Transverse colon (tissue), 4 donors: Measurements from ENCODE around the gene CCNG1. TPM values are rescaled to one million over a fixed set of nuclear protein-coding genes. Genes with fewer than 3 reads are reported as not detected.
A peak's percentile ranks its signal among the peaks of the same experiment; 100 is the strongest.

Experiments used
- DNase-seq: peaks from one replicate; pipeline ENCODE4 v3.0.0-alpha.2; 2019
- H3K27ac ChIP-seq, 4 donors: fragments of 200-600 bp; sonication (generic); 2 replicates each; pipeline ENCODE4 v1.5.1; 2016 to 2018; ENCODE audit warnings: inconsistent platforms in 4 of 4
- H3K27me3 ChIP-seq: fragments of 200-600 bp; sonication (generic); 2 replicates; pipeline ENCODE4 v1.5.1; 2017; ENCODE audit warnings: inconsistent platforms
- H3K36me3 ChIP-seq, 4 donors: fragments of 200-600 bp; sonication (generic); 2 replicates each; pipeline ENCODE4 v1.5.1; 2017 to 2019; ENCODE audit warnings: inconsistent platforms in 4 of 4
- H3K4me1 ChIP-seq, 4 donors: fragments of 200-600 bp; sonication (generic); 2 replicates each; pipeline ENCODE4 v1.5.1; 2017 to 2020; ENCODE audit warnings: inconsistent platforms in 4 of 4
- H3K4me3 ChIP-seq, 4 donors: fragments of 200-600 bp; sonication (generic); 1 replicate in 1 of 4; 2 replicates in 3 of 4; pipeline versions ENCODE4 v1.5.1 to v1.6.1; 2017 to 2019; ENCODE audit warnings: inconsistent platforms in 4 of 4
- H3K9me3 ChIP-seq, 2 donors: fragments of 200-600 bp; sonication (generic); 2 replicates each; pipeline ENCODE4 v1.5.1; 2017 to 2019; ENCODE audit warnings: inconsistent platforms in 2 of 2
- EP300 ChIP-seq: sonication (generic); formaldehyde crosslinking; IDR thresholded peaks from one replicate; pipeline ENCODE4 v1.6.1; 2017; ENCODE audit warnings: antibody characterized with exemption, low read depth
- POLR2A ChIP-seq: fragments of 450-650 bp; IDR thresholded peaks from one replicate; pipeline ENCODE4 v1.6.1; 2016; ENCODE audit warnings: antibody characterized with exemption, mild to moderate bottlenecking, moderate library complexity
- POLR2AphosphoS5 ChIP-seq, 3 donors: sonication (generic); formaldehyde crosslinking; IDR thresholded peaks; one replicate each; pipeline ENCODE4 v1.6.1; 2016; ENCODE audit warnings: antibody characterized with exemption in 3 of 3
- WGBS, 2 donors: methylation state at CpG; one replicate each; pipeline ENCODE4 v1.1.5; 2018; ENCODE audit warnings: low coverage in 1 of 2; 5-methylcytosine and 5-hydroxymethylcytosine counted together
- in situ Hi-C, 4 donors: fragments of 200-750 bp; cut with MboI; loops; one replicate each; pipeline versions ENCODE4 v1.15.0 to v1.15.1; 2017; ENCODE audit warnings: low sequenced_read_pairs in 3 of 4, low pct_ligation_motif_present in 1 of 4, low pct_unique_long_range_greater_than_20kb in 1 of 4
- intact Hi-C: fragments of 100-400 bp; cut with DNase I; formaldehyde crosslinking; loops from one replicate; pipeline ENCODE4 v1.15.1; 2023; ENCODE audit warnings: low total_unique reads
- total RNA-seq, 4 donors: library from RNA; depleted of rRNA; stranded (reverse); fragments of >200 nt; gene quantifications; one replicate each; pipeline ENCODE4 v1.1.0, GENCODE V29; 2016
- TF ChIP-seq, protein P1 (sequence below), 5 experiments: fragments of 200-600 bp in 3 of 5; fragments of 450-650 bp in 2 of 5; sonication (generic) in 3 of 5; IDR thresholded peaks; 1 replicate in 2 of 5; 2 replicates in 3 of 5; pipeline ENCODE4 v1.5.1; 2016 to 2017; ENCODE audit warnings: antibody characterized with exemption in 5 of 5, inconsistent platforms in 3 of 5, mild to moderate bottlenecking in 2 of 5, moderate library complexity in 1 of 5

Gene CCNG1
- total RNA-seq, 4 donors from 2014 or later, result 164 to 293 (median 180) TPM

DNA sequence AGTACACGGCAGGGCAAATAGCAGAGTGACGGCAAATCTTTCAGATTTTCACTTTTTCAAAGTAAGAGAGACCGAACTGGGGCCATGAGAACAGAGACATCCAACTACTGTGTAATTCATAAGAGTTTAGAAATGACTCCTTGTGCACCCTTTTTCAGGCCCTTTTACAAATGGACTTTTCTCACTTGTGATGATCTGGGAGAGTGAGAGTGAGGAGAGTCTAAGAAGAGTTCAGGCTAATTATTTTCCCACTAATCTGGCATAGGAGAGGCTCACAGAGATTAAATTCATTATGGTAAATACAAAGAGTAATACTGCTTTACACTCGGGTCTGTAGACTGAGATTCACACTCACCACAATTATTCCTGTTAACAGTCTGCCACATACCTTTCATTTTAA lies 880 bp upstream of the CCNG1 start:
- Histone ChIP-seq H3K27me3 (no peaks in the 10 kb centered on the region), H3K4me3 (peak overlapping the region in 3 of 4 donors; percentile 75 to 90 (median 75)), H3K36me3 (peaks cover 0 to 6% (median under 1%) of the 10 kb centered on the region in 4 donors), H3K9me3 (no peaks in the 10 kb centered on the region), H3K27ac (peak overlapping the region; percentile 91 to 97 (median 91)), H3K4me1 (peaks cover 16 to 81% (median 44%) of the 10 kb centered on the region in 4 donors)
- DNase-seq, result no peak
- no peak for TF ChIP-seq POLR2A
- TF ChIP-seq POLR2AphosphoS5 (IDR thresholded peaks at IDR 0.05), result no peak
- no peak for TF ChIP-seq EP300
- TF ChIP-seq, protein P1, sequence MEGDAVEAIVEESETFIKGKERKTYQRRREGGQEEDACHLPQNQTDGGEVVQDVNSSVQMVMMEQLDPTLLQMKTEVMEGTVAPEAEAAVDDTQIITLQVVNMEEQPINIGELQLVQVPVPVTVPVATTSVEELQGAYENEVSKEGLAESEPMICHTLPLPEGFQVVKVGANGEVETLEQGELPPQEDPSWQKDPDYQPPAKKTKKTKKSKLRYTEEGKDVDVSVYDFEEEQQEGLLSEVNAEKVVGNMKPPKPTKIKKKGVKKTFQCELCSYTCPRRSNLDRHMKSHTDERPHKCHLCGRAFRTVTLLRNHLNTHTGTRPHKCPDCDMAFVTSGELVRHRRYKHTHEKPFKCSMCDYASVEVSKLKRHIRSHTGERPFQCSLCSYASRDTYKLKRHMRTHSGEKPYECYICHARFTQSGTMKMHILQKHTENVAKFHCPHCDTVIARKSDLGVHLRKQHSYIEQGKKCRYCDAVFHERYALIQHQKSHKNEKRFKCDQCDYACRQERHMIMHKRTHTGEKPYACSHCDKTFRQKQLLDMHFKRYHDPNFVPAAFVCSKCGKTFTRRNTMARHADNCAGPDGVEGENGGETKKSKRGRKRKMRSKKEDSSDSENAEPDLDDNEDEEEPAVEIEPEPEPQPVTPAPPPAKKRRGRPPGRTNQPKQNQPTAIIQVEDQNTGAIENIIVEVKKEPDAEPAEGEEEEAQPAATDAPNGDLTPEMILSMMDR (IDR thresholded peaks at IDR 0.05), result no peak
- intact Hi-C loops, result no loop called here
- WGBS, 2 donors, result 68 to 76% methylated on average over 4 of the region's 4 CpGs
- in situ Hi-C loops, result no loop called here

DNA sequence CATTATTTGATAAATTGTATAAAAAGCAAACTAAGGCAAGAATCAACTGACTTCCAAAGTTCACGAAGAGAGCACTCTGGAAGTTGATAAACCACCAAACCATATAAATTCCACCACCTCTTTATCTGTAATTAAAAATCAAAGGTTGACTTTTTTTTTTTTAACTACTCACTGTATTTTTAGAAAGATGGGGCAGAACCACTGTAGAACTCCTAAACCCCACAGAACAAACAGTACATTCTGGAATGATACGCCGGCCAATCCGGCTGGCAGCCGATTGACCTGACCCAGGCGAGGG lies 435 bp upstream of the CCNG1 start:
- Histone ChIP-seq H3K36me3 (peaks cover 0 to 10% (median 3%) of the 10 kb centered on the region in 4 donors), H3K9me3 (no peaks in the 10 kb centered on the region), H3K27ac (peak overlapping the region; percentile 91 to 97 (median 91)), H3K4me1 (peaks cover 16 to 81% (median 44%) of the 10 kb centered on the region in 4 donors), H3K27me3 (no peaks in the 10 kb centered on the region), H3K4me3 (peak overlapping the region in 3 of 4 donors; percentile 75 to 90 (median 75))
- intact Hi-C loops (no loop called here), in situ Hi-C loops (no loop called here)
- DNase-seq, result no peak
- WGBS, 2 donors, result 0 to 4% methylated on average over 4 to 6 of the region's 6 CpGs
- TF ChIP-seq EP300, result no peak

DNA sequence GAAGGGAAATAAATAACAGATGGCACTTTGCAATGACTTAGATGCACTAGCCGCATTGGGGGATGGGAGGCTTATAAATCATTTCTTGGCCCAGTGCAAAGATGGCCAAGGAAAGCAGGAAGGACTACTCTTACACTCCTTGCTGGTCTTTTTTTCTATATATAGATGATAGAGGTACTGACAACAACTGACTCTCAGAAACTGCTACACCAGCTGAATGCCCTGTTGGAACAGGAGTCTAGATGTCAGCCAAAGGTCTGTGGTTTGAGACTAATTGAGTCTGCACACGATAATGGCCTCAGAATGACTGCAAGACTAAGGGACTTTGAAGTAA lies 1.7 kb downstream of the CCNG1 start:
- TF ChIP-seq POLR2A, result no peak
- TF ChIP-seq, protein P1 (IDR thresholded peaks at IDR 0.05), result no peak
- TF ChIP-seq EP300, result no peak
- no peak for TF ChIP-seq POLR2AphosphoS5 (IDR thresholded peaks at IDR 0.05)
- WGBS, 2 donors, result 26% methylated on average over 2 of the region's 2 CpGs; no CpG with 5 or more reads in 1 of the 2 donors
- peaks cover 16 to 69% (median 37%) of the 10 kb centered on the region in 4 donors for H3K4me1 ChIP-seq

DNA sequence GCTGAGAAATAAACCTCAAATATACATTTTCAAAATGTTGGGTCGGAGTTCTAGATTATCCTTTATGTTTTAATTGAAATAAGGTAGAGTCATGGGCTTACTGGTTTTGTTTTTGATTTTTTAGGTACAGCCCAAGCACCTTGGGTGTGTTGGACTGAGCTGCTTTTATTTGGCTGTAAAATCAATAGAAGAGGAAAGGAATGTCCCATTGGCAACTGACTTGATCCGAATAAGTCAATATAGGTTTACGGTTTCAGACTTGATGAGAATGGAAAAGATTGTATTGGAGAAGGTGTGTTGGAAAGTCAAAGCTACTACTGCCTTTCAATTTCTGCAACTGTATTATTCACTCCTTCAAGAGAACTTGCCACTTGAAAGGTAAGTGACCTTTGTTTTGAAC lies 3.6 kb downstream of the CCNG1 start:
- Histone ChIP-seq H3K4me1 (peaks cover 16 to 51% (median 30%) of the 10 kb centered on the region in 4 donors), H3K36me3 (peaks cover 0 to 49% (median 16%) of the 10 kb centered on the region in 4 donors), H3K27me3 (no peaks in the 10 kb centered on the region), H3K27ac (no peak overlapping the region), H3K9me3 (no peaks in the 10 kb centered on the region), H3K4me3 (no peak overlapping the region)
- DNase-seq, result no peak
- 71 to 86% methylated on average over 3 of the region's 3 CpGs for WGBS, 2 donors
- TF ChIP-seq, protein P1 (IDR thresholded peaks at IDR 0.05), result no peak
- TF ChIP-seq POLR2A, result no peak
- no peak for TF ChIP-seq EP300
- no peak for TF ChIP-seq POLR2AphosphoS5 (IDR thresholded peaks at IDR 0.05)
- intact Hi-C loops, result no loop called here
- in situ Hi-C loops, result no loop called here

More for the DNA sequence above, 1.7 kb downstream of the CCNG1 start:
- in situ Hi-C loops (no loop called here), intact Hi-C loops (no loop called here)
- DNase-seq, result no peak
- Histone ChIP-seq H3K27ac (peak overlapping the region in 3 of 4 donors; percentile 91 to 97 (median 91)), H3K27me3 (no peaks in the 10 kb centered on the region), H3K36me3 (peaks cover 0 to 30% (median 12%) of the 10 kb centered on the region in 4 donors), H3K9me3 (no peaks in the 10 kb centered on the region), H3K4me3 (peak overlapping the region in 3 of 4 donors; percentile 75 to 90 (median 75))

DNA sequence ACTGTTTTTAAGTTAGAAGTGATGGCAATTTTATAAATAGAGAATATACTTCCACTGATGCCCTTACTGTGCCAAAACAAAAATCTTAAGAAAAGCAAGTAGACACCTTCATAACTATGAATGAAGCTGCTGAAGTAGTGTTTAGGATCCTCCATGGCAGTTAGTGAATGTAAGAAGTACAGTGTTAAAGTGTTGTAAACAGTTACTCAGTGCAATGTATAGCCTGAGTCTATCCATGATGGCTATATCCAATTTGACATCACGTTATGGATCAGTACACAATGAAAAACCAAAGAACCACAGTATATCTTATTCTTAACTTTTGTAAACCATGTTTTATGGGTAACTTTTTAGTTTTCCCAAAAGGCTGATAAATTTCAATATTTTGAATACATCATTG lies 7.1 kb downstream of the CCNG1 start:
- intact Hi-C loops (no loop called here), in situ Hi-C loops (no loop called here)
- peaks cover 0 to 77% (median 26%) of the 10 kb centered on the region in 4 donors for H3K36me3 ChIP-seq
- H3K27me3 ChIP-seq, result no peaks in the 10 kb centered on the region
- no peaks in the 10 kb centered on the region for H3K9me3 ChIP-seq
- no peak overlapping the region for H3K4me3 ChIP-seq
- H3K4me1 ChIP-seq, result peaks cover 6 to 25% (median 16%) of the 10 kb centered on the region in 4 donors
- no peak overlapping the region for H3K27ac ChIP-seq
- 90 to 100% methylated on average over 1 of the region's 1 CpG for whole genome bisulfite sequencing, 2 donors
- TF ChIP-seq POLR2A (no peak), POLR2AphosphoS5 (IDR thresholded peaks at IDR 0.05) (no peak), EP300 (no peak)
- TF ChIP-seq, protein P1 (IDR thresholded peaks at IDR 0.05), result no peak
- no peak for DNase-seq
